NCI-H460 (cell line): ENCODE data around the gene PDK2. TPM values are rescaled to one million over a fixed set of nuclear protein-coding genes. Genes with fewer than 3 reads are reported as not detected.
A peak's percentile ranks its signal among the peaks of the same experiment; 100 is the strongest.

ENCODE experiments used
- DNase-seq: peaks from one replicate; pipeline ENCODE4 v3.0.0-alpha.2; 2016; ENCODE audit warnings: low read depth; ENCODE audit errors: extremely low read depth
- total RNA-seq: library from RNA; depleted of rRNA; stranded (reverse); fragments of >200 nt; shearing (Covaris generic); gene quantifications from 2 replicates; pipeline ENCODE4 v1.2.3, GENCODE V29; 2014

The PDK2 gene
- total RNA-seq, 1 experiment from 2014 or later, result 3.9 TPM

DNA sequence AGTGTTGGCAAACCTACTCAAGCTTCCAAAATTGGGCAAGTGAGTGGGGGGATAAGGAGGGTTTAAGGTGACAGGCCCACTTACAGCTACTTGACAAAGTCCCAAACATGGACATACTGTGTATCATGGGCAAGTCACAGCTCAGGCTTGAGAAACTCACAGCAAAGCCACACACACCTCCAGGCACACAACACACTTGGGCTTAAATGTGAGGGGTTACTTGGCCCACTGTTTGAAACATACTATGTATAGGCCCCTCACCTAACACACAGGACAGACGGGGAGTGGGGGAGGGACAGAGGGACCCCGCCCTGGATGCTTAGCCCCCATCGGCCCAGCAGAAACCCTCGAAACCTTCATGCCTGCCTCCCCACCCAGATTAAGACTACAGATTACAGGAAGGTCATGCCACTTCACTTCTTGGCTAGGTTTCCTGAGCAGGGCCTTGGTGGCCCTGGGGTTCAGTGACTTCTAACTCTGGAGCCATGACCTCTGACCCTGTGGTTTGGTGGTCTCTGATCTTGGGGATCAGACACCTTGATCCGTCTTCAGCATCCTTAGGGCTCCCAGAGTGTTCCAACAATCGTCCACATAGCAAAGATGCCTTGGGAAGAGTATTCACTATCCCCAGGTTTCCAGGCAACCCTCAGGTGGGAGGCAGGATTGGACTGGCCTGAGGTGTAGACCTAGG lies 37.1 kb downstream of the PDK2 start:
- no peak for DNase-seq

DNA sequence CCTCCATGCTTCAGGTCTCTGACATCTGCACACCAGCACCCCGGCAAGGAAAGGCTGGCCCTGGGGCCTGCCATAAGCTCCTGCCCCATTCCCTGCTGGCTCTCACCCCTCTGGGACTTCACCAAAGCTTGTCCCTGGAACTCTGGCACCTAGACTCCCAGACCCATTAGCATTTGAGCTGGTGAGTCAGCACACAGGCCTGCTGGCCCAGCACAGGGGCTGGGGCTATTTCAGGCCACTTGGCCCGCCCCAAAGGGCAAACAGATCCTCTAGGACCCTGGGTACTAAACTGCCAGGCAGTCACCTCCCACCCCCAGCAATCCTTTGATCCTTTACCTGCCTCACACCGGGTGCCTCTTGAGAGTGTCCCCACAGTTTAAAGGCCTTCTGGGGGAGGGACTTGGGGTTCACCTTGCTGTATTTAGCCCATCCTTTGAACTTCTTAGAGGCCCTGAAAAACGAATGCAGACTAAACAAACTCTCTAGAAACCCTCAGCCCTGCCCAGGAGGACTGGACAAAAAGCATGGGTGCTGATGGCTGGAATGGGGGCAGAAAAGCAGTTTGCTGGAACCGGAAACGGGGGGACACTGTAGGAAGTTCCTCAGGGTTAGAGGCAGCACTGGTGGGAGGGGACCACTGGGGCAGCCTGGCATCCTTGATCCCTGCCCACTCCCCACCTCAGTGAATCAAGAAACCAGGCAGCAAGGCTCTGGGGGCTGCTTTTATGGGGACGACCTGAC lies 38.0 kb downstream of the PDK2 start:
- DNase-seq, result no peak

DNA sequence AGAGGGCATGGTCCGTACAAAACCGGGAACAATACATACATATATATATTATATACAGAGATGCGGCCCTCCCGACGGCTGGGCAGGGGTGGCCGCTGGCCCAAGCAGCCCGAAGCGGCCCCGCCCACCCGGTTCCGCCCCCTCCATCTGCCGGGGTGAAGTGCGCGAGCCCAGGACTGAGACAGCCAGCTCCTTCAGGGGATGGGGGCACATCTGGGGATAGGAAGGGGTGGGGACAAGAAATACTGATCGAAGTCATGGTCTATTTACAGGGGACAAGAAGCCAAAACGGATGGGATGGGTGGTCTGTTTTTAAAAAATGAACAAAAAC lies 38.6 kb downstream of the PDK2 start:
- no peak for DNase-seq

DNA sequence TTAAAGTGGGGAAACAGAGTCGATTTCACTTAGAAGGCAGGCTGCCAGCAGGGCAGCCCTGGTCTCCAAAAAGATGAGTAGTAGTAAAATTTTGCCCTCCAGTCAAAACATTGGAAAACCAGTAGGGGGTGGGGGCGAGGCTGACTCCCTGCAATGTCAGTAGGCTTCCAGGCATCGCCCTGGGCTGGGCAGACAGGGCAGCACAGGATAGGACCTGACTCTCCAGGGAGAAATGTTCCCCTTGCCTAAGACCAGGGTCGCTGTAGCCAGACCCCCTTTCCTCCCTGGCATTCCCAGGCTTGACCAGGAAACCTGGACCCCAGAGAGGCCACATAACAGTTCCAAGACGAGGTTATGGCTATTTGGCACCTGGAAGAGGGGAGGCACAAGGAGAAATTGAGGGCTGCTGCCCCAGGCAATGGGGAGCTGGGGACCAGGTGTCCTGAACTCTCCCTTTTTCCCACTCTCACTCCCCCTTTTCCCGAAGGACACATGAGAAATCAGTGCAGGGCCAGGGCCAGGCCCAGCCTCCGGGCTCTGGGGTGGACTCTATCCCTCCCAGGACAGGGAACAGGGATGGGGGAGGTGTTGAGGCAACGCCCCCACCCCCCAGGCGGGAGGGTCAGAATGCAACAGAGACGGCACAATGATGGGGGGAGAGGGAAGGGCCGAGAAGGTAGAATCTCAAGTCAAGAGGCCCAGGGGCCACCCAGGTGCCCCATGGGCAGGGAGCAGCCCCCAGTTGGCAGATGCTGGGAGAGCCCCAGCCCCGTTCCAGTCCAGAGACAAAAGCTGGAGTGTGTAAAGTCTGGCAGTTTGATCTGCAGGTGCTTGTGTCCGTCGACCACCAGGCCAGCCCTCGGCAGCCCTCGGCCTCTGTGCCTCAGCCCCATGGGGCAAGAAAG lies 39.3 kb downstream of the PDK2 start:
- no peak for DNase-seq

DNA sequence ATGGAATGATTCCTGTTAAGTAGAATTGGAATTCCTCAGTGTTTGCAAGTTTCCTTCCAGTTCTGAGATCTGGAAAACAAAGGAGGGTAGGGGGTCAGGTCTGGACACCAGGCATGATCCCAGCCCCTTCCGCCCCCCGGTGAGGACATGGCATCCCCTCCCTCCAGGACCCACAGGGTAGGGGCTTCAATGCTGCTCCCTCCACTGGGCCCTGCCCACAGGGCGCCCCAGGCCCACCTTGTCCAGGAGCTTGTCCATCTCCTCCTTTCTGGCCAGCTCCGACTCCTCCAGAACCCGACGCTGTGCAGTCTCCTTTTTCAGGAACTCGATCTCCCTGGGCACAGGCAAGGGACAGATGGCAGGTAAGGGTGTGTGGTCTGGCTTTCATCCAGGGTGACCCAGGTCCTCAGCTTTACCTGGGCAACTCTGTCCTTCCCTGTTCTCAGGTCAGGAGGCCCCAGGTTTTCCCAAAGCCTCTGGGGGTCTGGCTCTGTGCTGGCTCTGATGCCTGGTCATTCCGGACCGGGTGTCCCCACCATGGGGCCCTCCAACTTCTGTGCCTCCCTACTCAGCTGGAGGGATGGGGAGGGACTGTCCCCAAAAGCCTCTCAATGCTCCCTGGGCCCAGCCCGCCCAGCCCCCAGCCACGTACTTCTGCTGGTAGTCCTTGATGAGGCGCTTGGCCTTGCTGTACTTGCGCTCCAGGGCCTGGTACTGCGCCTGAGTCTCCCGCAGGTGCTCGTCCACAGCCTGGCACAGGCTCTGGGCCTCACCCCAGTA lies 40.4 kb downstream of the PDK2 start:
- DNase-seq, result no peak

DNA sequence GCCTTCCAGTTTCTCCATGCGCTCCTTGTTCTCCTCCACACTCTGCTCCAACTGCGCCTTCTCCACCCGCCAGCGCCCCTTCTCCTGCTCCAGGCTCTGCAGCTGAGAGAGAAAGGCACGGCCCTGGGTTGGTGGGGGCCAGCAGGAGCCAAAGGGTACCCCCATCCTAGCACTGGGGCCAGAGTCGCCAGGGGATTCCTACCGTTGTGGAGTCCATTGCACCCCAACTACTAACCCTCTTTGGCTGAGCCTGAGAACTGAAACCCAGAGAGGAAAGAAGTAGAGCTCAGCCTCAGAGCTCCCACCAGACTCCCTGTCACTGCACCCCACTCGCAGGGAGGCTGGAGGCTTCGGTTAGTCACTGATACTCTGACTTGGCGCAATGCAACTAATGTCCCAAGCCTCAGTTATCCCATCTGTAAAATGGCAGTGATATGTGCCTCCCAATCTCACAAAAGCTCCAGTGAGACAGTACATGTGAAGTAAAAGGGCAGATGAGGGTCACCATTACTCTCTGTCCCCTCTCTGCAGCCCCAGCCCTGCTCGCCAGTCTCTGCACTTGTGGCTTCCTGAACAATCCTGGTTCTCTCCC lies 41.0 kb downstream of the PDK2 start:
- no peak for DNase-seq

DNA sequence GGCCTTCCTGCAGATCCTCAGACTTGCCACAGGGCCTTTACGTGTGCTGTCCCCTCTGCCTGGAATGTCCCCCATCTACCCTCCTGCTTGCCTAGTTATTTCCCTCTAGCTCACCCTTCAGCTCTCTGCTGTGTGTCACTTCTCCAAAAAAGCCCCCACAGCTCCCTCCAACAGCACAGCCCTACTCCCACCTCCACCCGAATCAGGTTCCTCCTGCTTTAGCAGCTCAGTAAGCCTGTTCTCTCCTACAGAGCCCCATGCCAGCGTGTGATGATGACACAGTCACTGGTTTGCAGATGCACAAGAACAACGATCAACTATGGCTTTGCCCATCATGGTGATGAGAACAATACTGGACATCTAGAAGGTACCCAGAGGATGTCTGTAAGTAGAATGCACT lies 41.9 kb downstream of the PDK2 start:
- DNase-seq, result no peak

- DNase-seq, result no peak
Observed at GRCh38 chr17:50139185-50139783, 44.1 kb downstream of the PDK2 start.

- peak; percentile 72 for DNase-seq
Observed at GRCh38 chr17:50139950-50140885, 45.1 kb downstream of the PDK2 start.

DNA sequence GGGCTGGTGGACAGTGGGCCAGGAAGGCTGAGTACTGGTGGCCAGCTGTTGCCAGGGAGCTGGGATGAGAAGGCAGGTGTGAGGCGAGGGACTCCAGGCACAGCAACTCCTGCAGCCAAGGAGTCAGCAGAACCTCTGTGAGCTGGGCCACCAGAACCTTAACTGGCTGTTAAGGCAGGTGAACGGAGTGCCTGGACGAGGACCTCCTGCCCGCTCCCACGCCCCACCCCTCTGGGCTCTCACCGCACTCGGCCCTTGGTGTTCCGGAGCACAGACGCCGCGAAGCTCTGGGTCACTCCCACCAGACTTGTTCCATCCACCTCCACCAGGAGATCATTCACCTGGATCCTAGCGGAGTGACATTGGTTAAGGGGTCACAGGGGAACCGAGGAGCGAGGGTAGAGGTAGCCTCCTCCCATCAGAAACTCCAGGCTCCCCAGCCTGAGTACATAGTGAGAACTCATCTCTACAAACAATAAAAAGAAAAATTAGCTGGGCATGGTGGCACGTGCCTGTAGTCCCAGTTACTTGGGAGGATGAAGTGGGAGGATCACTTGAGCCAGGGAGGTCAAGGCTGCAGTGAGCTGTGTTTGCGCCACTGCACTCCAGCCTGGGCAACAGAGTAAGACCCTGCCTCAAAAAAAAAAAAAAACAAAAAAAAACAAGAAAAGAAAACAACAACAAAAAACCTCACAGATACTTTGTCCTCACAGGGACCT lies 46.0 kb downstream of the PDK2 start:
- DNase-seq, result no peak

- DNase-seq, result no peak
Observed at GRCh38 chr17:50141745-50142110, 46.6 kb downstream of the PDK2 start.

DNA sequence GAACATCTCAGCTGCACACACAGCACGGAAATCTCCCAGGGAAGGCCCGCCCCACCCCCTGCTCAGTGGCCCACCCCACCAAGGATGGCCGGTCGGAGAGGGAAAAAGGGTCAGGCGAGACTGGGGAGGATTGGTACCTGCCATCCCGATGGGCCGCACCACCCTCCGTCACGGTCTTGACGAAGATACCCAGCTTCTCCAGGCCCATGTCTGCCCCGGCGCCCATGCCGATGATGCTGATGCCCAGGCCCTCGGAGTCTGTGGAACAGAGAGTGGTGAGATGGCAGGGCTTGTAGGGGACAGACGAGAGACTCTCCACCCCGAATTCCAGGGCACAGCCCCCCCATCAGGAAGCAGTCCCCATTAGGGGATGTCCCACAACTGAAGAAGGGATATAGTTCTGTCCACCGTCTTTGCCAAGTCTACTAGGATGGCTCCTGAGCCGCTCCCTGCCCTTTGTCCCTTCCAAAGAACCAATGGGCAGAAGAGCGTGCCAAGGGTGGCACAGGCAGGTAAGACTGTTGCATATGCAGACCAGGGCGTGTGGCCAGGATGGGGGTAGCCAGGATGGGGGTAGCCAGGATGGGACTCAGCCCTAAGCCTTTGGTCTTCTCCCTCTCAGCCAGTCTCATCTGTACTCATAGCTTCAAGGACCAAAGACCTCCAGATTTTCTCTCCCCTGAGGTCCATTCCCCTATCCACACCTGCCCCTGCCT lies 48.5 kb downstream of the PDK2 start:
- no peak for DNase-seq

- no peak for DNase-seq
Observed at GRCh38 chr17:50144355-50144754, 49.2 kb downstream of the PDK2 start.

- no peak for DNase-seq
Observed at GRCh38 chr17:50144845-50145531, 49.8 kb downstream of the PDK2 start.

DNA sequence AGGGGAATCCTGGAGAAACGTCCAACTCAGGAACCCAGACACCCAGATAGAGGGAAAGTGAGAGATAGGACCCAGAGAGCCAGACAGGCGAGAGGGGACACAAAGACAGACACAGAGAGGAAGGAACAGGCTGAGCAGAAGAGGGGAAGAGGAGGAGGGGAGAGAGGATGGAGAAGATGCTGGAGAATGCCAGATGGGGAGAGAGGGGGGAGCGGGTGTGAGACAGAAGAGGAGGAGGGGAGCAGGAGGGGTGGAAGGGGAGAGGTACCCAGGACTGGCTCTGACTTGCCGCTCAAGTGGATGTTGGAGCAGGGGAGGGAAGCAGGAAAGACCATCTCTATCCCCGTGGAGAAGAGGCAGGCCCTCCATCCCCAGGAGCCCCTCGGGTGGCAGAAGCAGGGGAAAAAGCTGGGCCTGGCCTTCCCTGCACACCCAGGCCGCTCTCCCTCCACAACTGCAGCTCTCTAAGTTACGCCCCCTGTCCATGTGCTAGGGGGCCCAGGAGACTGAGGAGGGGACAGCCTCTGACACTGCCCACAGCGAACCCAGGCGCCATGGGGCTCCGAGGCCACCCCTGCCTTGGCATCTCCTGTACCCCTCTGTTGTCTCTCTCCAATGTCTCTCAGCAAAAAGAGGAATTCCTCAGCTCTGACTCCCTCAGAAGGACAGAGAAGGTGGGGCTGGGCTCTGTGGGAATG lies 50.5 kb downstream of the PDK2 start:
- DNase-seq, result no peak

DNA sequence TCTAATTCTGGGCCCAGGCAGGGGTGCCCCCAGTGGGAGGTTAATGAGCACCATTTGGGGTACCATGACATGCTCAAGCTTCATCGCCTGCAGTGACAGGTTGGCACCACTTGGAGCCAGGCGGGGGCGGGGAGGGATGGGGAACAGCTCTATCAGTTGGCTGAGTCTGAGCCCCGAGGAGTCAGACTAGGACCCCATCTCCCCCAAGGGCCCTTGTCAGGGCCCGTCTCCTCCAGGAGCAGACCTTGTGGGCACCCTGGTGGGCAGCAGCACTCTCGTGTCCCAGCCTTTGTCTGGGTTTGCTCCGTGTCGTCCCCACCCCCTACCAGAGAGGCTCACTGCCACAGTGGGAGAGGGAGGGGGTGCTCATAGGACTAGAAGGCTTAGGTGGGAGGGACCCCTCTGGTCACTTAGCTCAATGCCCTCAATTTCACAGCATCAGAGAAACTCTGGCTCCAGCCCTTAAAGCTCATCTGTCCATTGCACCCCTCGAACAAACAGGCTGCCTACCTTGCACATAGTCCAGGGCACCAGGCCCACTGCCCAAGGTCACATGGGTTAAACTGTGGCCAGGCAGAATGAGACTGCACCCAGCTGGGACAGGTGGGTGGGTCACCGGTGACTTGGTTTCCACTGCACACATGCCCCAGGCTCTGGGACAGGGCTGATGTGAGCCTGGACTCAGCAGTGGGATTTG lies 51.2 kb downstream of the PDK2 start:
- no peak for DNase-seq
